HEK293 (cell line): ENCODE measurements around the gene PHLDB3.
A peak's percentile ranks its signal among the peaks of the same experiment; 100 is the strongest.

Source experiments
- CTCF ChIA-PET: fragments of 350-600 bp; formaldehyde crosslinking; extraction: SDS; loops from one replicate; lab custom pipeline; 2021; ENCODE audit warnings: antibody characterized with exemption; lab: Yijun Ruan, JAX
- POLR2A ChIA-PET: fragments of 300-600 bp; formaldehyde crosslinking; extraction: SDS; loops from one replicate; lab custom pipeline; 2020; ENCODE audit warnings: antibody characterized with exemption, inconsistent platforms; lab: Yijun Ruan, JAX
- H3K27ac ChIP-seq: fragments of 200-500 bp; sonication (Bioruptor generic); 2 replicates; pipeline ENCODE4 v1.5.1; 2014; ENCODE audit warnings: low read depth, low read length, control low read depth, inconsistent platforms; ENCODE audit errors: extremely low read depth
- H3K36me3 ChIP-seq, 2 experiments: fragments of 200-500 bp in 1 of 2; sonication (Bioruptor generic) in 1 of 2; 1 replicate in 1 of 2; 2 replicates in 1 of 2; pipeline ENCODE4 v1.5.1; 2014 to 2017; ENCODE audit warnings: inconsistent platforms in 2 of 2, low read length in 2 of 2; ENCODE audit not compliant: control insufficient read depth in 2 of 2, insufficient read depth in 1 of 2
- H3K4me1 ChIP-seq: fragments of 200-500 bp; sonication (Bioruptor generic); 2 replicates; pipeline ENCODE4 v1.5.1; 2014; ENCODE audit warnings: mild to moderate bottlenecking, low read length, inconsistent platforms; ENCODE audit not compliant: control insufficient read depth, insufficient read depth
- H3K4me3 ChIP-seq: 2 replicates; pipeline ENCODE4 v1.5.1; 2011; ENCODE audit warnings: low read depth, mild to moderate bottlenecking, control low read depth, low read length, moderate library complexity
- H3K9me3 ChIP-seq: fragments of 200-500 bp; sonication (Bioruptor generic); 2 replicates; pipeline ENCODE4 v1.5.1; 2014; ENCODE audit warnings: low read depth, low read length, inconsistent platforms; ENCODE audit not compliant: control insufficient read depth, insufficient read depth
- CTCF ChIP-seq: fragments of 450-650 bp; formaldehyde crosslinking; IDR thresholded peaks from 2 replicates; pipeline ENCODE4 v1.5.1; 2016; ENCODE audit warnings: missing biosample characterization, missing genetic modification characterization
- IKZF3 ChIP-seq: fragments of 450-650 bp; IDR thresholded peaks from 2 replicates; pipeline ENCODE4 v1.5.0; 2018; ENCODE audit warnings: missing biosample characterization, mild to moderate bottlenecking, missing genetic modification characterization, moderate library complexity
- KLF1 ChIP-seq: fragments of 450-650 bp; formaldehyde crosslinking; IDR thresholded peaks from 2 replicates; pipeline ENCODE4 v1.5.1; 2016; ENCODE audit warnings: missing biosample characterization, missing genetic modification characterization
- KLF10 ChIP-seq: fragments of 450-650 bp; IDR thresholded peaks from 2 replicates; pipeline ENCODE4 v1.5.1; 2018; ENCODE audit warnings: missing biosample characterization, mild to moderate bottlenecking, missing genetic modification characterization
- KLF17 ChIP-seq: fragments of 450-650 bp; formaldehyde crosslinking; IDR thresholded peaks from 2 replicates; pipeline ENCODE4 v1.5.1; 2016; ENCODE audit warnings: missing biosample characterization, missing genetic modification characterization
- RBAK ChIP-seq: fragments of 450-650 bp; formaldehyde crosslinking; IDR thresholded peaks from 2 replicates; pipeline ENCODE4 v1.5.1; 2016; ENCODE audit warnings: missing biosample characterization, missing genetic modification characterization
- SP2 ChIP-seq: fragments of 450-650 bp; formaldehyde crosslinking; IDR thresholded peaks from 2 replicates; pipeline ENCODE4 v1.5.1; 2016; ENCODE audit warnings: missing biosample characterization, missing genetic modification characterization
- ZNF10 ChIP-seq: fragments of 450-650 bp; formaldehyde crosslinking; IDR thresholded peaks from 2 replicates; pipeline ENCODE4 v1.5.1; 2017; ENCODE audit warnings: missing biosample characterization, missing genetic modification characterization
- ZNF138 ChIP-seq: fragments of 450-650 bp; formaldehyde crosslinking; IDR thresholded peaks from 2 replicates; pipeline ENCODE4 v1.5.1; 2016; ENCODE audit warnings: missing biosample characterization, missing genetic modification characterization, borderline replicate concordance
- ZNF18 ChIP-seq: fragments of 450-650 bp; formaldehyde crosslinking; IDR thresholded peaks from 2 replicates; pipeline ENCODE4 v1.5.1; 2016; ENCODE audit warnings: missing biosample characterization, missing genetic modification characterization
- ZNF24 ChIP-seq: fragments of 450-650 bp; formaldehyde crosslinking; IDR thresholded peaks from 2 replicates; pipeline ENCODE4 v1.5.1; 2016; ENCODE audit warnings: missing biosample characterization, missing genetic modification characterization
- ZNF266 ChIP-seq: fragments of 450-650 bp; formaldehyde crosslinking; IDR thresholded peaks from 2 replicates; pipeline ENCODE4 v1.5.1; 2016; ENCODE audit warnings: missing biosample characterization, missing genetic modification characterization, low read depth
- ZNF274 ChIP-seq, 2 experiments: fragments of 200-500 bp in 1 of 2; fragments of 450-650 bp in 1 of 2; sonication (Bioruptor generic) in 1 of 2; formaldehyde crosslinking in 1 of 2; IDR thresholded peaks; 2 replicates each; pipeline versions ENCODE4 v1.5.1 to v1.6.1; 2014 to 2016; ENCODE audit warnings: borderline replicate concordance in 1 of 2, inconsistent platforms in 1 of 2, low read length in 1 of 2, missing biosample characterization in 1 of 2, missing genetic modification characterization in 1 of 2
- ZNF324 ChIP-seq: fragments of 450-650 bp; formaldehyde crosslinking; IDR thresholded peaks from 2 replicates; pipeline ENCODE4 v1.5.1; 2016; ENCODE audit warnings: missing biosample characterization, missing genetic modification characterization
- ZNF394 ChIP-seq: fragments of 450-650 bp; formaldehyde crosslinking; IDR thresholded peaks from 2 replicates; pipeline ENCODE4 v1.5.1; 2016; ENCODE audit warnings: missing biosample characterization, missing genetic modification characterization, mild to moderate bottlenecking, moderate library complexity, borderline replicate concordance
- ZNF416 ChIP-seq: fragments of 450-650 bp; formaldehyde crosslinking; IDR thresholded peaks from 2 replicates; pipeline ENCODE4 v1.5.1; 2016; ENCODE audit warnings: missing biosample characterization, missing genetic modification characterization
- ZNF426 ChIP-seq: fragments of 450-650 bp; formaldehyde crosslinking; IDR thresholded peaks from 2 replicates; pipeline ENCODE4 v1.5.1; 2017; ENCODE audit warnings: missing biosample characterization, missing genetic modification characterization, mild to moderate bottlenecking, inconsistent platforms, moderate library complexity
- ZNF501 ChIP-seq: fragments of 450-650 bp; formaldehyde crosslinking; IDR thresholded peaks from 2 replicates; pipeline ENCODE4 v1.5.1; 2016; ENCODE audit warnings: missing biosample characterization, missing genetic modification characterization
- ZNF580 ChIP-seq: fragments of 450-650 bp; formaldehyde crosslinking; IDR thresholded peaks from 2 replicates; pipeline ENCODE4 v1.5.1; 2016; ENCODE audit warnings: missing biosample characterization, missing genetic modification characterization
- ZNF692 ChIP-seq: fragments of 450-650 bp; formaldehyde crosslinking; IDR thresholded peaks from 2 replicates; pipeline ENCODE4 v1.5.1; 2016; ENCODE audit warnings: missing biosample characterization, missing genetic modification characterization
- ZNF747 ChIP-seq: fragments of 450-650 bp; formaldehyde crosslinking; IDR thresholded peaks from 2 replicates; pipeline ENCODE4 v1.5.1; 2016; ENCODE audit warnings: missing biosample characterization, missing genetic modification characterization
- ZXDB ChIP-seq: fragments of 450-650 bp; formaldehyde crosslinking; IDR thresholded peaks from 2 replicates; pipeline ENCODE4 v1.5.1; 2016; ENCODE audit warnings: missing biosample characterization, missing genetic modification characterization

The PHLDB3 gene

GRCh38 chr19:43526884-43527859 is 22.6 kb upstream of the PHLDB3 start, which contains the start of gene ETHE1 (continued):
- TF ChIP-seq ZNF18 (tag by site-specific recombination) (no peak), ZNF24 (no peak), ZNF426 (tag by site-specific recombination) (no peak), KLF17 (tag by site-specific recombination) (peak; percentile 79), SP2 (tag by site-specific recombination) (peak; percentile 85), KLF10 (peak; percentile 92), ZNF580 (tag by site-specific recombination) (0 out of 2 replicates have a peak, but pooled peaks have one; percentile 7), ZNF416 (no peak), RBAK (tag by site-specific recombination) (no peak), ZNF274 (IDR thresholded peaks at IDR 0.05; ENCODE audit: low read length) (no peak), ZNF274 (tag by site-specific recombination; IDR thresholded peaks at IDR 0.05; ENCODE audit: borderline replicate concordance) (no peak), CTCF (tag by site-specific recombination) (peak; percentile 79), ZNF266 (tag by site-specific recombination) (0 out of 2 replicates have a peak, but pooled peaks have one; percentile 10), ZXDB (tag by site-specific recombination) (peak; percentile 77), ZNF394 (peak; percentile 64; the same call in 1 of the 2 replicates), ZNF692 (tag by site-specific recombination) (peak; percentile 100), ZNF501 (peak; percentile 52; the same call in 1 of the 2 replicates)
- TF ChIP-seq, all 188 proteins: peak for 59

- H3K27ac ChIP-seq, result no peak overlapping the region; the same call in 1 of the 2 replicates
- peak overlapping the region; percentile 60 for H3K4me3 ChIP-seq
- H3K4me1 ChIP-seq, result peaks cover 30% of the 10 kb centered on the region
- ChIA-PET POLR2A (interaction anchor here (0.5 to 2.7 kb wide), 4 partner anchors 9 to 106 kb away, joined by 3 to 10 read pairs (median 4); no protein-coding TSS in a partner anchor), CTCF (interaction anchor here (0.6 to 14.5 kb wide), 9 partner anchors 7 to 100 kb away, joined by 3 to 749 read pairs (median 5); partner anchors contain the start of gene PHLDB3)
- no peaks in the 10 kb centered on the region for H3K9me3 ChIP-seq
- peaks cover 0 to 13% of the 10 kb centered on the region in 2 experiments; a peak in 1 of 3 replicates for H3K36me3 ChIP-seq
- TF ChIP-seq ZNF692 (tag by site-specific recombination) (peak; percentile 2; the same call in 1 of the 2 replicates), SP2 (tag by site-specific recombination) (peak; percentile 23; the same call in 1 of the 2 replicates), ZNF747 (tag by site-specific recombination) (no peak), KLF17 (tag by site-specific recombination) (peak; percentile 91), KLF1 (tag by site-specific recombination) (peak; percentile 73), ZNF324 (tag by site-specific recombination) (no peak), ZNF138 (no peak), IKZF3 (tag by site-specific recombination) (peak; percentile 68), ZNF10 (no peak)
Observed at GRCh38 chr19:43525836-43526771, 21.6 kb upstream of the PHLDB3 start.
